Pancreas (tissue), 10 donors: ENCODE data around the gene CCDC178. TPM values are rescaled to one million over a fixed set of nuclear protein-coding genes. Genes with fewer than 3 reads are reported as not detected.
"Not testable (repeated sequence)": the region's sequence is repeated elsewhere in the genome, so short reads cannot be mapped to it uniquely, and the experiment has no call there.

Source experiments
- ATAC-seq, 4 donors: fragments of 200-7000 bp; cut with Tn5 transposase; one replicate each; pipeline versions ENCODE4 v1.8.0 to v1.9.1; 2020; ENCODE audit warnings: mild to moderate bottlenecking in 4 of 4, moderate library complexity in 4 of 4
- DNase-seq, 6 donors: peaks; one replicate each; pipeline ENCODE4 v3.0.0-alpha.2; 2020
- FAIRE-seq: peaks from 2 replicates; lab custom pipeline; 2012; peaks lifted over from hg19 to GRCh38; lab: Jason Lieb, UNC
- H3K27ac ChIP-seq, 4 donors: fragments of 200-600 bp; sonication (generic); 1 replicate in 3 of 4; 2 replicates in 1 of 4; pipeline versions ENCODE4 v1.5.0 to v1.8.0; 2020
- H3K27me3 ChIP-seq, 4 donors: fragments of 200-600 bp; one replicate each; pipeline ENCODE4 v1.8.0; 2021
- H3K36me3 ChIP-seq, 3 donors: fragments of 200-600 bp; sonication (generic) in 1 of 3; one replicate each; pipeline versions ENCODE4 v1.5.0 to v1.8.0; 2020 to 2021
- H3K4me1 ChIP-seq, 3 donors: fragments of 200-600 bp; one replicate each; pipeline ENCODE4 v1.8.0; 2021
- H3K4me3 ChIP-seq, 4 donors: fragments of 200-600 bp; sonication (generic) in 2 of 4; one replicate each; pipeline versions ENCODE4 v1.5.0 to v1.8.0; 2020 to 2021
- H3K9me3 ChIP-seq, 4 donors: fragments of 200-600 bp; one replicate each; pipeline ENCODE4 v1.8.0; 2021
- CTCF ChIP-seq, 4 donors: fragments of 200-600 bp; sonication (generic) in 3 of 4; IDR thresholded peaks; one replicate each; pipeline versions ENCODE4 v1.5.0 to v1.8.0; 2021; ENCODE audit warnings: antibody characterized with exemption in 4 of 4
- WGBS, 2 donors: extraction: QIAGEN DNeasy Blood & Tissue Kit; methylation state at CpG; one replicate each; pipeline ENCODE4 v1.1.7; 2013; 5-methylcytosine and 5-hydroxymethylcytosine counted together
- intact Hi-C, 3 donors: fragments of 100-400 bp; cut with DNase I; formaldehyde crosslinking; loops; one replicate each; pipeline versions ENCODE4 v1.11.1 to v1.14.2; 2022
- polyA plus RNA-seq, 2 donors: library from polyadenylated mRNA; stranded (reverse); fragments of 200-250 nt; gene quantifications; one replicate each; pipeline ENCODE4 v1.2.3, GENCODE V29; 2013
- total RNA-seq, 6 donors: library from RNA; stranded (reverse); fragmentation: NEBNext Ultra II Directional in 4 of 6; extraction: Animal tissue kit (Norgen Biotek cat#: 25700) in 4 of 6; gene quantifications; one replicate each; pipeline versions ENCODE4 v1.2.1 to v1.2.4, GENCODE V29; 2021 to 2023
- donor health status: healthy with polysubstance abuse.
- donor health status: DM: no; HTN: no; CAD: no; lungs with moderate emphysema.
- donor health status: DM: no; HTN: no; CAD: no.
- donor health status: control.
- donor health status: control.
- donor health status: Bipolar disorder and iron deficiency.
- donor health status: DM: yes; HTN: yes; CAD: no.
- donor health status: DM: no; HTN: no; CAD: no.
- donor health status: DM: no; HTN: no; CAD: no.
- donor health status: DM: yes; HTN: yes; CAD: no.

Gene CCDC178
- total and polyA plus RNA-seq, 8 donors = 0.11 to 1.3 (median 0.51) TPM; not detected in 1

- peaks cover 0 to 5% (median 0%) of the 10 kb centered on the region in 4 donors for H3K27me3 ChIP-seq
- H3K4me3 ChIP-seq = no peak overlapping the region
- FAIRE-seq = no peak
- no peak for DNase-seq
- no peaks in the 10 kb centered on the region for H3K36me3 ChIP-seq
- TF ChIP-seq CTCF (IDR thresholded peaks at IDR 0.05) = no peak
- H3K4me1 ChIP-seq = no peaks in the 10 kb centered on the region
- WGBS, 2 donors = 58 to 63% methylated on average over 1 of the region's 1 CpG
- H3K27ac ChIP-seq = no peak overlapping the region
- no peaks in the 10 kb centered on the region for H3K9me3 ChIP-seq
- ATAC-seq = no peak
- intact Hi-C loops = no loop called here
Measured at GRCh38 chr18:33152376-33152775, 288.1 kb downstream of the CCDC178 start.

GRCh38 chr18:33147811-33148210, 292.7 kb downstream of the CCDC178 start:
- 87 to 88% methylated on average over 23 to 25 of the region's 25 CpGs for WGBS, 2 donors
- peak in 1 of 6 donors; percentile 18 for DNase-seq
- FAIRE-seq, H3K27ac ChIP-seq, H3K36me3 ChIP-seq, H3K9me3 ChIP-seq, H3K4me3 ChIP-seq, H3K27me3 ChIP-seq, ATAC-seq, intact Hi-C loops, H3K4me1 ChIP-seq: not testable (repeated sequence)

- no peak for FAIRE-seq
- WGBS, 2 donors = 65 to 78% methylated on average over 2 of the region's 2 CpGs
- H3K4me3 ChIP-seq = no peak overlapping the region
Measured at GRCh38 chr18:33146014-33146413, 294.5 kb downstream of the CCDC178 start.

GRCh38 chr18:33135951-33136660, 304.4 kb downstream of the CCDC178 start:
- ATAC-seq (no peak), DNase-seq (no peak), FAIRE-seq (no peak)
- H3K27me3 ChIP-seq = no peaks in the 10 kb centered on the region
- intact Hi-C loops = no loop called here
- no peaks in the 10 kb centered on the region for H3K4me1 ChIP-seq
- H3K9me3 ChIP-seq = no peaks in the 10 kb centered on the region
- no peak overlapping the region for H3K27ac ChIP-seq
- H3K36me3 ChIP-seq = no peaks in the 10 kb centered on the region
- no peak overlapping the region for H3K4me3 ChIP-seq
- WGBS, 2 donors = 43 to 53% methylated on average over 2 of the region's 2 CpGs
- no peak for TF ChIP-seq CTCF (IDR thresholded peaks at IDR 0.05)

More at GRCh38 chr18:33146014-33146413, 294.5 kb downstream of the CCDC178 start:
- no peak for ATAC-seq
- intact Hi-C loops = no loop called here
- no peak for DNase-seq
- H3K27me3 ChIP-seq = no peaks in the 10 kb centered on the region
- no peak for TF ChIP-seq CTCF (IDR thresholded peaks at IDR 0.05)
- no peaks in the 10 kb centered on the region for H3K9me3 ChIP-seq
- no peak overlapping the region for H3K27ac ChIP-seq
- no peaks in the 10 kb centered on the region for H3K4me1 ChIP-seq
- no peaks in the 10 kb centered on the region for H3K36me3 ChIP-seq

- DNase-seq (no peak), ATAC-seq (no peak), FAIRE-seq (no peak)
- no peaks in the 10 kb centered on the region for H3K9me3 ChIP-seq
- H3K4me3 ChIP-seq = no peak overlapping the region
- H3K4me1 ChIP-seq = peaks cover 0 to 7% (median 0%) of the 10 kb centered on the region in 3 donors
- WGBS, 2 donors = 73 to 90% methylated on average over 2 of the region's 2 CpGs
- no peak for TF ChIP-seq CTCF (IDR thresholded peaks at IDR 0.05)
- H3K27ac ChIP-seq = no peak overlapping the region
- intact Hi-C loops = no loop called here
- no peaks in the 10 kb centered on the region for H3K27me3 ChIP-seq
- H3K36me3 ChIP-seq = no peaks in the 10 kb centered on the region
Measured at GRCh38 chr18:33132657-33133056, 307.9 kb downstream of the CCDC178 start.
